Measurements from ENCODE around the gene TSPYL4.

GRCh38 chr6:116239856-116240255, 14.0 kb downstream of the TSPYL4 start:
- TF ChIP-seq CTCF (IDR thresholded peaks at IDR 0.05) (no peak), POLR2A (IDR thresholded peaks at IDR 0.05) (no peak)
